Mesenchymal stem cell (in vitro differentiated cells and primary cell): ENCODE results near the gene ADAM22.
"Not testable (repeated sequence)": the region's sequence is repeated elsewhere in the genome, so short reads cannot be mapped to it uniquely, and the experiment has no call there.

Source experiments
- DNase-seq: peaks from one replicate; pipeline ENCODE4 v3.0.0-alpha.2; 2013
- H2AFZ ChIP-seq: one replicate; pipeline ENCODE4 v1.6.1; 2013; ENCODE audit warnings: low read depth, mild to moderate bottlenecking, control low read depth, inconsistent platforms, low read length, moderate library complexity
- H2AK5ac ChIP-seq: 2 replicates; pipeline ENCODE4 v1.6.1; 2013; ENCODE audit warnings: low read length, moderate library complexity, mild to moderate bottlenecking, inconsistent platforms; ENCODE audit not compliant: severe bottlenecking
- H2BK120ac ChIP-seq: one replicate; pipeline ENCODE4 v1.6.1; 2013; ENCODE audit warnings: low read depth, mild to moderate bottlenecking, inconsistent platforms, low read length, moderate library complexity
- H2BK12ac ChIP-seq, 2 experiments: one replicate each; pipeline ENCODE4 v1.6.1; 2013; ENCODE audit warnings: inconsistent platforms in 2 of 2, low read length in 2 of 2, mild to moderate bottlenecking in 2 of 2, moderate library complexity in 2 of 2, control low read depth in 1 of 2
- H2BK15ac ChIP-seq: one replicate; pipeline ENCODE4 v1.6.1; 2013; ENCODE audit warnings: mild to moderate bottlenecking, low read depth, inconsistent platforms; ENCODE audit not compliant: poor library complexity, severe bottlenecking
- H2BK5ac ChIP-seq: 2 replicates; pipeline ENCODE4 v1.6.1; 2013; ENCODE audit warnings: low read depth, mild to moderate bottlenecking, low read length, control low read depth, inconsistent platforms; ENCODE audit not compliant: poor library complexity, severe bottlenecking
- H3K14ac ChIP-seq, 2 experiments: one replicate each; pipeline ENCODE4 v1.6.1; 2013; ENCODE audit warnings: inconsistent platforms in 2 of 2, low read length in 2 of 2, control low read depth in 1 of 2, mild to moderate bottlenecking in 1 of 2, moderate library complexity in 1 of 2
- H3K18ac ChIP-seq, 2 experiments: one replicate each; pipeline ENCODE4 v1.6.1; 2013; ENCODE audit warnings: inconsistent platforms in 2 of 2, low read length in 2 of 2, control low read depth in 1 of 2, low read depth in 1 of 2, mild to moderate bottlenecking in 1 of 2
- H3K23ac ChIP-seq, 2 experiments: one replicate each; pipeline ENCODE4 v1.6.1; 2013; ENCODE audit warnings: inconsistent platforms in 2 of 2, low read length in 2 of 2, mild to moderate bottlenecking in 2 of 2, moderate library complexity in 2 of 2, control low read depth in 1 of 2
- H3K27ac ChIP-seq: 2 replicates; pipeline ENCODE4 v1.5.1; 2013; ENCODE audit warnings: mild to moderate bottlenecking, moderate library complexity, low read length, control low read depth, inconsistent platforms; ENCODE audit not compliant: poor library complexity, severe bottlenecking
- H3K27me3 ChIP-seq, 2 experiments: 2 replicates each; pipeline versions ENCODE4 v1.6.1 to v1.7.0; 2013; ENCODE audit warnings: low read length in 2 of 2, mild to moderate bottlenecking in 2 of 2, moderate library complexity in 2 of 2, control low read depth in 1 of 2, inconsistent platforms in 1 of 2; ENCODE audit not compliant: control insufficient read depth in 1 of 2, insufficient read depth in 1 of 2
- H3K36me3 ChIP-seq, 2 experiments: 2 replicates each; pipeline versions ENCODE4 v1.6.1 to v1.7.0; 2013; ENCODE audit warnings: low read length in 2 of 2, control low read depth in 1 of 2, inconsistent platforms in 1 of 2, low read depth in 1 of 2, mild to moderate bottlenecking in 1 of 2; ENCODE audit not compliant: insufficient read depth in 2 of 2, control insufficient read depth in 1 of 2
- H3K4ac ChIP-seq, 2 experiments: one replicate each; pipeline ENCODE4 v1.6.1; 2013; ENCODE audit warnings: inconsistent platforms in 2 of 2, low read length in 2 of 2, mild to moderate bottlenecking in 2 of 2, moderate library complexity in 2 of 2, control low read depth in 1 of 2, low read depth in 1 of 2
- H3K4me1 ChIP-seq: 2 replicates; pipeline ENCODE4 v1.6.1; 2013; ENCODE audit warnings: low read depth, low read length, control low read depth; ENCODE audit not compliant: control insufficient read depth, insufficient read depth
- H3K4me2 ChIP-seq: 2 replicates; pipeline ENCODE4 v1.6.1; 2013; ENCODE audit warnings: low read length, mild to moderate bottlenecking, inconsistent platforms; ENCODE audit not compliant: poor library complexity, severe bottlenecking
- H3K4me3 ChIP-seq, 2 experiments: 2 replicates each; pipeline versions ENCODE4 v1.5.1 to v1.7.0; 2013; ENCODE audit warnings: low read length in 2 of 2, mild to moderate bottlenecking in 2 of 2, control low read depth in 1 of 2, low read depth in 1 of 2; ENCODE audit not compliant: insufficient read depth in 1 of 2
- H3K79me1 ChIP-seq: replicated peaks from 2 replicates; pipeline ENCODE4 v1.6.1; 2013; ENCODE audit warnings: mild to moderate bottlenecking, control low read depth, low read length, inconsistent platforms; ENCODE audit not compliant: poor library complexity, severe bottlenecking
- H3K9ac ChIP-seq: 2 replicates; pipeline ENCODE4 v1.7.0; 2013; ENCODE audit warnings: mild to moderate bottlenecking, low read length, moderate library complexity
- H3K9me3 ChIP-seq: 2 replicates; pipeline ENCODE4 v1.7.0; 2013; ENCODE audit warnings: mild to moderate bottlenecking, low read length; ENCODE audit not compliant: control insufficient read depth
- H4K8ac ChIP-seq: one replicate; pipeline ENCODE4 v1.6.1; 2013; ENCODE audit warnings: inconsistent platforms, mild to moderate bottlenecking, low read length, moderate library complexity
- H4K91ac ChIP-seq: one replicate; pipeline ENCODE4 v1.6.1; 2013; ENCODE audit warnings: mild to moderate bottlenecking, low read length, inconsistent platforms
- WGBS: methylation state at CpG from one replicate; pipeline ENCODE4 v1.1.7; 2013; ENCODE audit warnings: mixed read lengths; 5-methylcytosine and 5-hydroxymethylcytosine counted together

Gene ADAM22

DNA sequence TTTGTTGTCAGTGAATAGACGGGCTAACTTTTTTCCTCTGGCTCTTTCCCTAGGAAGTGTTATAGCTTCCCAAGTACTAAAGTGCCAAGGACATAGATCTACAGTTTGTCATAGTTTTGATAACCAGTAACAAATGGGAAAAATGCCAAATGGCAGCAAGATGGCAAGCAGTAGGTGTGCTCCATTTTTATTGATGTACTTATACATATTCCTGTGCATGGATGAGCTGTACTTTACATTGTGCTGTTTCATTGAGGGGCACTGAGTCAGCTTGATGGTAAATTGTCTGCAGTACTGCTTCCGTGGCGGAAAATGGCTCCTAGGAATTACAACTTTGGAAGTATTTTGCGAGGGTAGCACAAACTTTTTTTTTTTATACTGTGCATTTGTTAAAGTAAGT lies 7.1 kb downstream of the ADAM22 start:
- no peaks in the 10 kb centered on the region for H3K36me3 ChIP-seq
- no peak overlapping the region for H2BK5ac ChIP-seq
- no peak overlapping the region for H3K23ac ChIP-seq
- H3K9ac ChIP-seq: no peak overlapping the region
- H3K4me2 ChIP-seq: no peak overlapping the region
- no peaks in the 10 kb centered on the region for H3K9me3 ChIP-seq
- H3K27ac ChIP-seq: no peak overlapping the region
- H3K18ac ChIP-seq: no peak overlapping the region
- H3K4me3 ChIP-seq: no peak overlapping the region
- no peak overlapping the region for H2BK15ac ChIP-seq
- 94% methylated on average over 3 of the region's 4 CpGs for WGBS
- no peak overlapping the region for H3K14ac ChIP-seq
- H3K27me3 ChIP-seq: no peaks in the 10 kb centered on the region
- no peak overlapping the region for H2AFZ ChIP-seq
- no peak overlapping the region for H4K8ac ChIP-seq
- H3K79me1 ChIP-seq: no peaks in the 10 kb centered on the region
- no peak overlapping the region for H4K91ac ChIP-seq
- H2AK5ac ChIP-seq: no peak overlapping the region
- no peaks in the 10 kb centered on the region for H3K4me1 ChIP-seq
- H3K4ac ChIP-seq: no peak overlapping the region
- no peak for DNase-seq
- H2BK12ac ChIP-seq: no peak overlapping the region
- H2BK120ac ChIP-seq: no peak overlapping the region

DNA sequence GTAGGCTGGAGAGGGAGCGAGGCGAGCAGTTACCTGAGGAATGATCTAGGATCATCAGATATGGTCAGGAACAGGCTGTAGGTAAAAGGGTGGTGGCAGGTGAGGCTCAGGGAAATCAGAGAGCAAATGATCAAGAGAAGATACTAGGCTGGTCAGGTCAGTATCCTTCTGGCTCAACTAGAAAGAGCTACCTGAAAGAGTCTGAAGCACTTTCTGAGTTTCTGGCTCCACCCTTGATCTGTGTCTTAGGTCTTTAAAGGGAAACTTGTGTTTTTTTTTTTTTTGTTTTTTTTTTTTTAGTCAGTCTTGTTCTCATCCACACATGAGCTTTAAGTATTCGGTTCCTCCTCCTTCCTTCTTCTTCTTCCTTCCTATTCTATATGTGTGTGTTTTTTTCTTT lies 10.5 kb downstream of the ADAM22 start:
- Histone ChIP-seq H3K9ac (no peak overlapping the region), H4K91ac (no peak overlapping the region), H3K36me3 (no peaks in the 10 kb centered on the region), H2BK120ac (no peak overlapping the region), H3K4me2 (no peak overlapping the region), H2AFZ (no peak overlapping the region), H3K4me3 (no peak overlapping the region), H3K23ac (no peak overlapping the region), H2BK5ac (no peak overlapping the region), H2AK5ac (no peak overlapping the region), H2BK12ac (no peak overlapping the region), H2BK15ac (no peak overlapping the region), H3K4me1 (no peaks in the 10 kb centered on the region), H4K8ac (no peak overlapping the region), H3K9me3 (no peaks in the 10 kb centered on the region), H3K27ac (no peak overlapping the region), H3K27me3 (no peaks in the 10 kb centered on the region), H3K79me1 (no peaks in the 10 kb centered on the region), H3K18ac (no peak overlapping the region), H3K14ac (no peak overlapping the region), H3K4ac (no peak overlapping the region)
- 97% methylated on average over 2 of the region's 3 CpGs for WGBS
- no peak for DNase-seq

DNA sequence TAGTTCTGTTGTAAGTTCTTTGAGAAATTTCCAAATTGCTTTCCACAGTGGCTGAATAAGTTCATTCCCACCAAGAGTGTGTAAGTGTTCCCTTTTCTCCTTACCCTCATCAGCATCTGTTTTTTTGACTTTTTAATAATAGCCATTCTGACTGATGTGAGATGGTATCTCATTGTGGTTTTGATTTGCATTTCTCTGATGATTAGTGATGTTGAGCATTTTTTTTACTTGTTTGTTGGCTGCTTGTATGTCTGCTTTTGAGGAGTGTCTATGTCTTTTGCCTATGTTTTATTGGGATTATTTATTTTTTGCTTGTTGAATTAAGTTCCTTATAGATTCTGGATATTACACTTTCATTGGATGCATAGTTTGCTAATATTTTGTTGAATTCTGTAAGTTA lies 11.9 kb downstream of the ADAM22 start:
- not testable (repeated sequence) for H3K9me3 ChIP-seq, H2BK12ac ChIP-seq, H3K4me2 ChIP-seq, H3K14ac ChIP-seq, H2AK5ac ChIP-seq, H3K27ac ChIP-seq, H4K91ac ChIP-seq, H3K23ac ChIP-seq, H4K8ac ChIP-seq, DNase-seq, H2BK15ac ChIP-seq, H3K79me1 ChIP-seq, H3K4me1 ChIP-seq, H3K18ac ChIP-seq, H3K27me3 ChIP-seq, H3K4me3 ChIP-seq, H2AFZ ChIP-seq, H3K9ac ChIP-seq, H3K4ac ChIP-seq, H2BK5ac ChIP-seq, H2BK120ac ChIP-seq, H3K36me3 ChIP-seq

DNA sequence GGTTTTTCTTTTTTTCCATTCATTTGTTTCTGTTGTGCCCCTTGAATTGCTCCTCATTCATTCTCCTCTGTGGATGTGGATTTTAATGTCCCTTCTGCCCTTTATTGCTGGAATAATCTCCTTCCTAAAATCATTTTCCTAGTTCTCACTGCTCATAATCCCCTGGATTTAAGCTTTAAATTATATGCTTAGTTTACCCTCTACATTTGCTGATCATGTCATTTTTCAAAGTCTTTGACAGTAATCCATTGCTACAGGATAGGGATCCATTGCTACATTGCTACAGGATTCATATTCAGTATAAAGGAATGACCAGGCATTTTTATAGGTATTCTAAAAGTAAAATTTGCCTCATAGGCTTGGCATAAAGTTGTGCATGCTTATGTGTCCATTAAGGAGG lies 14.3 kb downstream of the ADAM22 start:
- Histone ChIP-seq H2BK12ac (no peak overlapping the region), H3K9ac (no peak overlapping the region), H2BK15ac (no peak overlapping the region), H3K14ac (no peak overlapping the region), H3K9me3 (no peaks in the 10 kb centered on the region), H3K4me1 (no peaks in the 10 kb centered on the region), H3K4ac (no peak overlapping the region), H3K23ac (no peak overlapping the region), H2AK5ac (no peak overlapping the region), H2BK120ac (no peak overlapping the region), H3K18ac (no peak overlapping the region), H4K91ac (no peak overlapping the region), H3K27ac (no peak overlapping the region), H4K8ac (no peak overlapping the region), H3K4me3 (no peak overlapping the region), H3K27me3 (no peaks in the 10 kb centered on the region), H3K36me3 (no peaks in the 10 kb centered on the region), H3K79me1 (no peaks in the 10 kb centered on the region), H3K4me2 (no peak overlapping the region), H2BK5ac (no peak overlapping the region), H2AFZ (no peak overlapping the region)
- DNase-seq: no peak
